Mononuclear cell (primary cell): ENCODE measurements around the gene MLIP. TPM values are rescaled to one million over a fixed set of nuclear protein-coding genes. Genes with fewer than 3 reads are reported as not detected.

Source experiments
- H3K27me3 ChIP-seq: 2 replicates; pipeline ENCODE4 v1.6.0; 2011; ENCODE audit warnings: low read length, control low read depth; ENCODE audit not compliant: insufficient read depth
- H3K4me1 ChIP-seq: 2 replicates; pipeline ENCODE4 v1.5.1; 2011; ENCODE audit warnings: mild to moderate bottlenecking, low read length, control low read depth; ENCODE audit not compliant: insufficient read depth
- H3K4me3 ChIP-seq: 2 replicates; pipeline ENCODE4 v1.5.1; 2011; ENCODE audit warnings: mild to moderate bottlenecking, low read length, moderate library complexity
- H3K9me3 ChIP-seq: 2 replicates; pipeline ENCODE4 v1.5.1; 2011; ENCODE audit warnings: low read depth, mild to moderate bottlenecking, control low read depth, low read length
- total RNA-seq: library from RNA; depleted of rRNA; stranded (reverse); fragments of >200 nt; gene quantifications from one replicate; pipeline ENCODE4 v1.2.3, GENCODE V29; 2012

MLIP gene
- total RNA-seq, 1 donor: not detected

DNA sequence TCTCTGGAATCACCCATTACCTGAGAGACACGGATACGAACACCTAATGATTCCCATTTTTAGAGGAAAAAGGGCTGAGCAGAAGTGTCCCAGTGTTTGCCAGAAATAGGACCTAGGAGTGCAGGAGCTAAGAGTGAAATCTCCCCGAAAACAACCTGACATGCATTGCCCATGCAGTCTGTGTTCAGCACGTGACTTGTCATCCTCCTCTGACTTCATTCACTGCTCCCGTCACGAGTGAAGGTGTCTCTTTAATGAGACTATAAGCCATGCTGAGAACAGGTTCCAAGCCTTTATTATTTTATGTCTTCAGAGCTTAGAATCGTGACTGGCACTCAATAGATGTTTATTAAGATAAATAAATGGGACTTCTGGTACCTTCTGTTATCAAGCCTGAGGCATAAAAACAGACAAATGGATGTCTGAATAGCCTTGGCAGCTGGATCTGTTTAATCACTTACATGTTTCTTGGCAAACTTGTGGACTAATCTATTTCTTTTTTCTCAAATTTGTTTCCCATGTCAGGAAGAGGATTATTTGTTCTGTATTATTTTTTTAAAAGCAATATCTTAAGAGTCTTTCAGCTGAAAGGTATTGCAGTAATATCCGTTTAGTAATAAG is 3.7 kb upstream of the MLIP start:
- no peak overlapping the region for H3K4me3 ChIP-seq
- H3K4me1 ChIP-seq: no peaks in the 10 kb centered on the region
- no peaks in the 10 kb centered on the region for H3K27me3 ChIP-seq
- H3K9me3 ChIP-seq: no peaks in the 10 kb centered on the region

GRCh38 chr6:54108271-54108670 is 3.0 kb upstream of the MLIP start:
- no peaks in the 10 kb centered on the region for H3K9me3 ChIP-seq
- H3K4me1 ChIP-seq: no peaks in the 10 kb centered on the region
- H3K4me3 ChIP-seq: no peak overlapping the region
- no peaks in the 10 kb centered on the region for H3K27me3 ChIP-seq

DNA sequence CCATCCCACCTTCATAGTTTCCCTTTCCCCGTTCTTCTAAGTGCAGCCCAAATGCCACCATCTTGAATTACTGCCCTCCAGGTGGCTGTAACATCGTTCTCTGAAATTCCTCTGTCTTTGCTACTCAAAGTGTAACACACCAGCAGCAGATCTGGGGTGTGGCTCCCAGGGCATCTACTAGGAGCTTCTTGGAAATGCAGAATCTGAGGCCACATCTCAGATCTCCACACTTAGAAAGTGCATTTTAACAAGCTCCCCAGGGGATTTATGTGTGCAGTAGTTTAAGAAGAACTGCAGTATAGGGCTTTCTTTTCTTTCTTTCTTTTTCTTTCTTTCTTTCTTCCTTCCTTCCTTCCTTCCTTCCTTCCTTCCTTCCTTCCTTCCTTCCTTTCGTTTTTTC is 1.7 kb upstream of the MLIP start:
- no peaks in the 10 kb centered on the region for H3K27me3 ChIP-seq
- no peak overlapping the region for H3K4me3 ChIP-seq
- H3K9me3 ChIP-seq: no peaks in the 10 kb centered on the region
- no peaks in the 10 kb centered on the region for H3K4me1 ChIP-seq

GRCh38 chr6:54112151-54112650 is 958 bp downstream of the MLIP start:
- H3K4me1 ChIP-seq: no peaks in the 10 kb centered on the region
- no peaks in the 10 kb centered on the region for H3K9me3 ChIP-seq
- H3K27me3 ChIP-seq: no peaks in the 10 kb centered on the region
- H3K4me3 ChIP-seq: no peak overlapping the region

DNA sequence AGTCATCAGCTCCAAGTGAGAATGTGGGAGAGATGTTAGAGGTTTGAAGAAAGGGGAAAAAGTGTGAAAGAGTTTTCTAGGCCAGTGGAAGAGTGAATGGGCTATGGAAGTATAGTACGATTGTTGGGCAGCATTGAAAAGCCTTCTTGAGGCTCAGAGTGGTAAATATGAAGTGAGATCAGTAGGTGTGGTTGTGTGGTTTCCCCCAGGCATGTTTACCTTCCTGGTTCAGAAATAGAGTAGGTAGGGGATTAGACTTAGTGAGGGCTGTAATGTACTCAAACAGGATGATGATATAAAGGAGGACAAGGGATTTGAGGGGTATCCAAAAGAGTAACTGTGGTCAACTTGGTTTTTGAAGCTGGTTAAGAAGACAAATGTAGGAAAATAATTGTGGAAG is 3.7 kb downstream of the MLIP start:
- no peaks in the 10 kb centered on the region for H3K9me3 ChIP-seq
- H3K4me3 ChIP-seq: no peak overlapping the region
- H3K4me1 ChIP-seq: no peaks in the 10 kb centered on the region
- no peaks in the 10 kb centered on the region for H3K27me3 ChIP-seq

- Histone ChIP-seq H3K4me1 (no peaks in the 10 kb centered on the region), H3K4me3 (no peak overlapping the region), H3K27me3 (no peaks in the 10 kb centered on the region), H3K9me3 (no peaks in the 10 kb centered on the region)
Observed at GRCh38 chr6:54115966-54116365, 4.7 kb downstream of the MLIP start.

GRCh38 chr6:54118117-54118516 is 6.9 kb downstream of the MLIP start:
- Histone ChIP-seq H3K4me3 (no peak overlapping the region), H3K9me3 (no peaks in the 10 kb centered on the region), H3K27me3 (no peaks in the 10 kb centered on the region), H3K4me1 (no peaks in the 10 kb centered on the region)

DNA sequence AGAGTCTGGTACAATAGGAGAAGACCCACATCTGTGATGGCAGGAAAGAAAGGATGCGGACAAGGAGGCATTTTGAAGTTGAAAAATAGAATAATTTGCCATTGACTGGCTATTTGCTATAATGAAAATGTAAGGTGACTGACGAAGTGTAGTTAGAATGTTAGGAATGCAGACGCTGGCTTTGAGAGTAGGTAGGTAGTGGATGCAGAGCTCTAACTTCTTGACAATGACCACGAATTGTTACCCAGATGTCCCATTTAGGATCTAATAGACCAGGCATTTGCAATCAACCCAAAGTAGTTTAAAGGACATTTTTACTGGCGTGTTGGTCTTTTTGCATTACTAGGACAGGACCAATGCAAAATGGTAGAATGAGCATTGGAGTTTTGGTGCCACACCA is 14.2 kb downstream of the MLIP start:
- Histone ChIP-seq H3K4me1 (no peaks in the 10 kb centered on the region), H3K4me3 (no peak overlapping the region), H3K9me3 (no peaks in the 10 kb centered on the region), H3K27me3 (no peaks in the 10 kb centered on the region)

- Histone ChIP-seq H3K9me3 (no peaks in the 10 kb centered on the region), H3K4me3 (no peak overlapping the region), H3K4me1 (no peaks in the 10 kb centered on the region), H3K27me3 (no peaks in the 10 kb centered on the region)
Observed at GRCh38 chr6:54130179-54130578, 18.9 kb downstream of the MLIP start.

- Histone ChIP-seq H3K4me3 (no peak overlapping the region), H3K9me3 (no peaks in the 10 kb centered on the region), H3K4me1 (no peaks in the 10 kb centered on the region), H3K27me3 (no peaks in the 10 kb centered on the region)
Observed at GRCh38 chr6:54132587-54132986, 21.3 kb downstream of the MLIP start.

DNA sequence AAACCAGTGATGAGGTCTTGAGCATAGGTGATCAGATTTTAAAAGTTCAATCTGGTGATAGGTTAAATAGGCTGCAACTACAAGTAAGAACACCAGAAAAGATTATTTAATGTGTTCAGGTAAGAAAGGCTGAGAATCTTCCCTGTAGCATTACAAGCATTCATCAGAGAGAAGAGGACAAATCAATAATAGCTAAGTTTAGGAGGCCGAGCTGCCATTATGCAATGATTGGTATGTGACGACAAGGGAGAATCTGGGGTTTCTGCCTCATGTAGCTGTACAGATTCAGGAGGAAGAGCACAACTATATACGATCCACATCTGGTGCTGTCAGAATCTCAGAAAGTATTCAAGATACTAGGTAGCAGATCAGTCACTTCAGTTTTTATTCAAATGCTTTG is 21.9 kb downstream of the MLIP start:
- Histone ChIP-seq H3K9me3 (no peaks in the 10 kb centered on the region), H3K4me1 (no peaks in the 10 kb centered on the region), H3K4me3 (no peak overlapping the region), H3K27me3 (no peaks in the 10 kb centered on the region)

DNA sequence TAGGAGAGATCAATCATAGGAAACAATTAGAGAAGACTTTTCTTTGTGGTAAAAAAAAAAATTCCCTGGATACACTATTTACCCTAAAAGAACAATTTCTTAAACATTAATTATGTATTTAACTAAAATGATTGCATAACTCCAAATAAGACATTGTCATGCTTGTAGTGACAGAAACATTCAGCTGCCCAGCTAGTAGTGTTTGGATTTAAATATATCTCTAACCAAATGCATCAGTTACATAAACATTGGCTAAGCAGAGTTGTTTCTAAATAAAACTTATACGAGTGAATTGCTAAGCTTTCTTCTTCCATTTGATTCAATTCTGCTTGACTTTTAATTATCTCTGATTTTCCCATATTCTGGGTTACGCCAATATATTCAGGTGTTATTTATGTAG is 23.7 kb downstream of the MLIP start:
- Histone ChIP-seq H3K4me3 (no peak overlapping the region), H3K9me3 (no peaks in the 10 kb centered on the region), H3K27me3 (no peaks in the 10 kb centered on the region), H3K4me1 (no peaks in the 10 kb centered on the region)

GRCh38 chr6:54135665-54136369 is 24.6 kb downstream of the MLIP start:
- Histone ChIP-seq H3K4me3 (no peak overlapping the region), H3K9me3 (no peaks in the 10 kb centered on the region), H3K27me3 (no peaks in the 10 kb centered on the region), H3K4me1 (no peaks in the 10 kb centered on the region)

GRCh38 chr6:54138795-54139194 is 27.6 kb downstream of the MLIP start:
- Histone ChIP-seq H3K9me3 (no peaks in the 10 kb centered on the region), H3K4me3 (no peak overlapping the region), H3K4me1 (no peaks in the 10 kb centered on the region), H3K27me3 (no peaks in the 10 kb centered on the region)

DNA sequence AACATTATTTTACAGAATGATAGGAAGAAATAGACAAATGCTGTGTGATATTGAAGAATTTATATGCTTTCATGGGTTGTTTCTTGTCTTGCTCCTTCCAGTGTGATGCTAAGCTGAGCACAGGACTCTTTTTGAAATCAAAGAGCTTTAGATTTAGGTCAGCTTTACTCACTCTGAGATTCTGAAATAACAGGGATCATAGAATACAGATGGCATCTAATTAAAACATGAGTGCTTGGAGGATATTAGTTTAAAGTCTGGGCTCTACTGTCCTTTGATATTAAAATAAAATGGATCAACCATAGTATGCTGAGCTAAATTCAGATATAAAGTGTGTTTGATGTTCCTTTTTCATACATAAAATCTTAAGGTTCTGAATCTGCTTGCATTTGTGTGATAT is 29.6 kb downstream of the MLIP start:
- H3K27me3 ChIP-seq: no peaks in the 10 kb centered on the region
- no peak overlapping the region for H3K4me3 ChIP-seq
- no peaks in the 10 kb centered on the region for H3K9me3 ChIP-seq
- H3K4me1 ChIP-seq: no peaks in the 10 kb centered on the region
